Measurements from ENCODE around the gene SOWAHA.
"Not testable (repeated sequence)": the region's sequence is repeated elsewhere in the genome, so short reads cannot be mapped to it uniquely, and the experiment has no call there.

SOWAHA gene

GRCh38 chr5:132840896-132841295, 27.8 kb downstream of the SOWAHA start:
- peaks cover 5% of the 10 kb centered on the region for H3K4me1 ChIP-seq (ENCODE audit: insufficient read depth, low read length)
- no peaks in the 10 kb centered on the region for H3K9me3 ChIP-seq (ENCODE audit: low read length)
- H3K27me3 ChIP-seq (ENCODE audit: insufficient read depth, low read length), result peaks cover 27% of the 10 kb centered on the region
- no peak overlapping the region for H2AFZ ChIP-seq (ENCODE audit: low read depth, low read length)
- no peaks in the 10 kb centered on the region for H3K36me3 ChIP-seq (ENCODE audit: insufficient read depth, low read length)
- H3K4me3 ChIP-seq (ENCODE audit: low read length), result no peak overlapping the region

- Histone ChIP-seq H3K27me3 (ENCODE audit: insufficient read depth, low read length) (peaks cover 25% of the 10 kb centered on the region), H3K4me1 (ENCODE audit: insufficient read depth, low read length) (peaks cover 5% of the 10 kb centered on the region), H3K9me3 (ENCODE audit: low read length) (no peaks in the 10 kb centered on the region), H2AFZ (ENCODE audit: low read depth, low read length) (no peak overlapping the region), H3K36me3 (ENCODE audit: insufficient read depth, low read length) (no peaks in the 10 kb centered on the region), H3K4me3 (ENCODE audit: low read length) (no peak overlapping the region)
Measured at GRCh38 chr5:132841305-132841704, 28.2 kb downstream of the SOWAHA start.

- Histone ChIP-seq H3K4me3 (ENCODE audit: low read length) (no peak overlapping the region), H2AFZ (ENCODE audit: low read depth, low read length) (no peak overlapping the region), H3K36me3 (ENCODE audit: insufficient read depth, low read length) (no peaks in the 10 kb centered on the region), H3K4me1 (ENCODE audit: insufficient read depth, low read length) (no peaks in the 10 kb centered on the region), H3K9me3 (ENCODE audit: low read length) (no peaks in the 10 kb centered on the region), H3K27me3 (ENCODE audit: insufficient read depth, low read length) (peaks cover 13% of the 10 kb centered on the region)
Measured at GRCh38 chr5:132848270-132848669, 35.2 kb downstream of the SOWAHA start.

- H2AFZ ChIP-seq (ENCODE audit: low read depth, low read length), result no peak overlapping the region
- no peaks in the 10 kb centered on the region for H3K9me3 ChIP-seq (ENCODE audit: low read length)
- H3K27me3 ChIP-seq (ENCODE audit: insufficient read depth, low read length), result peaks cover 13% of the 10 kb centered on the region
- H3K36me3 ChIP-seq (ENCODE audit: insufficient read depth, low read length), result no peaks in the 10 kb centered on the region
- H3K4me1 ChIP-seq (ENCODE audit: insufficient read depth, low read length), result no peaks in the 10 kb centered on the region
- no peak overlapping the region for H3K4me3 ChIP-seq (ENCODE audit: low read length)
Measured at GRCh38 chr5:132849347-132849746, 36.2 kb downstream of the SOWAHA start.

- H3K36me3 ChIP-seq (ENCODE audit: insufficient read depth, low read length), result no peaks in the 10 kb centered on the region
- H2AFZ ChIP-seq (ENCODE audit: low read depth, low read length), result no peak overlapping the region
- H3K9me3 ChIP-seq (ENCODE audit: low read length), result no peaks in the 10 kb centered on the region
- no peak overlapping the region for H3K4me3 ChIP-seq (ENCODE audit: low read length)
- peaks cover 11% of the 10 kb centered on the region for H3K27me3 ChIP-seq (ENCODE audit: insufficient read depth, low read length)
- H3K4me1 ChIP-seq (ENCODE audit: insufficient read depth, low read length), result no peaks in the 10 kb centered on the region
Measured at GRCh38 chr5:132850066-132850465, 37.0 kb downstream of the SOWAHA start.

- H3K4me1 ChIP-seq (ENCODE audit: insufficient read depth, low read length), result no peaks in the 10 kb centered on the region
- no peak overlapping the region for H2AFZ ChIP-seq (ENCODE audit: low read depth, low read length)
- H3K36me3 ChIP-seq (ENCODE audit: insufficient read depth, low read length), result no peaks in the 10 kb centered on the region
- H3K9me3 ChIP-seq (ENCODE audit: low read length), result no peaks in the 10 kb centered on the region
- peaks cover 11% of the 10 kb centered on the region for H3K27me3 ChIP-seq (ENCODE audit: insufficient read depth, low read length)
- H3K4me3 ChIP-seq (ENCODE audit: low read length), result no peak overlapping the region
Measured at GRCh38 chr5:132853323-132853722, 40.2 kb downstream of the SOWAHA start.

GRCh38 chr5:132853790-132854189, 40.7 kb downstream of the SOWAHA start:
- H3K27me3 ChIP-seq (ENCODE audit: insufficient read depth, low read length), result peaks cover 11% of the 10 kb centered on the region
- H3K9me3 ChIP-seq (ENCODE audit: low read length), result no peaks in the 10 kb centered on the region
- no peaks in the 10 kb centered on the region for H3K36me3 ChIP-seq (ENCODE audit: insufficient read depth, low read length)
- H3K4me3 ChIP-seq (ENCODE audit: low read length), result no peak overlapping the region
- no peaks in the 10 kb centered on the region for H3K4me1 ChIP-seq (ENCODE audit: insufficient read depth, low read length)
- no peak overlapping the region for H2AFZ ChIP-seq (ENCODE audit: low read depth, low read length)

GRCh38 chr5:132854301-132854700, 41.2 kb downstream of the SOWAHA start:
- Histone ChIP-seq H3K9me3 (ENCODE audit: low read length) (no peaks in the 10 kb centered on the region), H3K36me3 (ENCODE audit: insufficient read depth, low read length) (no peaks in the 10 kb centered on the region), H3K4me3 (ENCODE audit: low read length) (no peak overlapping the region), H3K27me3 (ENCODE audit: insufficient read depth, low read length) (peaks cover 6% of the 10 kb centered on the region), H3K4me1 (ENCODE audit: insufficient read depth, low read length) (no peaks in the 10 kb centered on the region), H2AFZ (ENCODE audit: low read depth, low read length) (no peak overlapping the region)

- not testable (repeated sequence) for H3K4me3 ChIP-seq (ENCODE audit: low read length); H3K4me1 ChIP-seq (ENCODE audit: insufficient read depth, low read length); H3K9me3 ChIP-seq (ENCODE audit: low read length); H3K27me3 ChIP-seq (ENCODE audit: insufficient read depth, low read length); H3K36me3 ChIP-seq (ENCODE audit: insufficient read depth, low read length); H2AFZ ChIP-seq (ENCODE audit: low read depth, low read length)
Measured at GRCh38 chr5:132854992-132855391, 41.9 kb downstream of the SOWAHA start.

- Histone ChIP-seq H3K36me3 (ENCODE audit: insufficient read depth, low read length) (no peaks in the 10 kb centered on the region), H2AFZ (ENCODE audit: low read depth, low read length) (no peak overlapping the region), H3K4me1 (ENCODE audit: insufficient read depth, low read length) (no peaks in the 10 kb centered on the region), H3K27me3 (ENCODE audit: insufficient read depth, low read length) (no peaks in the 10 kb centered on the region), H3K4me3 (ENCODE audit: low read length) (no peak overlapping the region), H3K9me3 (ENCODE audit: low read length) (no peaks in the 10 kb centered on the region)
Measured at GRCh38 chr5:132856011-132856410, 42.9 kb downstream of the SOWAHA start.

GRCh38 chr5:132859889-132860437, 46.9 kb downstream of the SOWAHA start:
- no peaks in the 10 kb centered on the region for H3K4me1 ChIP-seq (ENCODE audit: insufficient read depth, low read length)
- no peak overlapping the region for H2AFZ ChIP-seq (ENCODE audit: low read depth, low read length)
- no peak overlapping the region for H3K4me3 ChIP-seq (ENCODE audit: low read length)
- H3K27me3 ChIP-seq (ENCODE audit: insufficient read depth, low read length), result no peaks in the 10 kb centered on the region
- no peaks in the 10 kb centered on the region for H3K36me3 ChIP-seq (ENCODE audit: insufficient read depth, low read length)
- H3K9me3 ChIP-seq (ENCODE audit: low read length), result no peaks in the 10 kb centered on the region

- Histone ChIP-seq H3K4me3 (ENCODE audit: low read length) (no peak overlapping the region), H3K27me3 (ENCODE audit: insufficient read depth, low read length) (no peaks in the 10 kb centered on the region), H2AFZ (ENCODE audit: low read depth, low read length) (no peak overlapping the region), H3K36me3 (ENCODE audit: insufficient read depth, low read length) (no peaks in the 10 kb centered on the region), H3K4me1 (ENCODE audit: insufficient read depth, low read length) (no peaks in the 10 kb centered on the region), H3K9me3 (ENCODE audit: low read length) (no peaks in the 10 kb centered on the region)
Measured at GRCh38 chr5:132860742-132861141, 47.6 kb downstream of the SOWAHA start.

GRCh38 chr5:132865668-132866341, 52.7 kb downstream of the SOWAHA start:
- Histone ChIP-seq H3K4me3 (ENCODE audit: low read length) (peak overlapping the region; percentile 75), H3K36me3 (ENCODE audit: insufficient read depth, low read length) (peaks cover 21% of the 10 kb centered on the region), H2AFZ (ENCODE audit: low read depth, low read length) (peak overlapping the region; percentile 47), H3K27me3 (ENCODE audit: insufficient read depth, low read length) (no peaks in the 10 kb centered on the region), H3K9me3 (ENCODE audit: low read length) (no peaks in the 10 kb centered on the region), H3K4me1 (ENCODE audit: insufficient read depth, low read length) (peaks cover 8% of the 10 kb centered on the region)
